Calu3 (cell line): ENCODE results near the gene PIP4K2C. TPM values are rescaled to one million over a fixed set of nuclear protein-coding genes. Genes with fewer than 3 reads are reported as not detected.

Experiments
- BruUV-seq: library from RNA; stranded (reverse); fragments of 400-500 nt; replicated peaks from 2 replicates; lab custom pipeline; 2021; lab: Mats Ljungman, UMichigan
- CTCF ChIA-PET: fragments of 300-600 bp; sonication (Branson Sonifier 250); formaldehyde crosslinking; loops from one replicate; lab custom pipeline; 2022; ENCODE audit warnings: antibody characterized with exemption; lab: Charles Lee
- DNase-seq: peaks from one replicate; pipeline ENCODE4 v3.0.0; 2022
- H3K27ac Mint-ChIP-seq: one replicate; pipeline ENCODE4 v1.8.0; 2022; ENCODE audit warnings: mixed read lengths; ENCODE audit not compliant: unreplicated experiment
- H3K27me3 Mint-ChIP-seq: one replicate; pipeline ENCODE4 v1.8.0; 2022; ENCODE audit warnings: mixed read lengths; ENCODE audit not compliant: unreplicated experiment
- H3K36me3 Mint-ChIP-seq: one replicate; pipeline ENCODE4 v1.8.0; 2022; ENCODE audit warnings: mild to moderate bottlenecking, moderate library complexity, mixed read lengths; ENCODE audit not compliant: insufficient read depth, unreplicated experiment
- H3K4me1 Mint-ChIP-seq: one replicate; pipeline ENCODE4 v1.8.0; 2022; ENCODE audit warnings: mild to moderate bottlenecking, low read depth, mixed read lengths; ENCODE audit not compliant: unreplicated experiment
- H3K4me3 Mint-ChIP-seq: one replicate; pipeline ENCODE4 v1.8.0; 2022; ENCODE audit warnings: mild to moderate bottlenecking, low read depth, moderate library complexity, mixed read lengths; ENCODE audit not compliant: unreplicated experiment
- H3K9me3 Mint-ChIP-seq: one replicate; pipeline ENCODE4 v1.8.0; 2022; ENCODE audit warnings: low read depth, mixed read lengths; ENCODE audit not compliant: unreplicated experiment
- intact Hi-C: fragments of 100-400 bp; cut with micrococcal nuclease; formaldehyde crosslinking; loops from one replicate; pipeline ENCODE4 v1.10.0; 2022; ENCODE audit not compliant: unreplicated experiment
- total RNA-seq: library from RNA; stranded (reverse); gene quantifications from 2 replicates; pipeline ENCODE4 v1.2.3, GENCODE V29; 2022
- TF ChIP-seq, protein P1 (sequence below): fragments of 200-600 bp; IDR thresholded peaks from one replicate; pipeline ENCODE4 v1.8.0; 2022; ENCODE audit warnings: antibody characterized with exemption; ENCODE audit not compliant: unreplicated experiment

PIP4K2C gene
- total RNA-seq, 1 experiment from 2014 or later = 66.3 TPM

DNA sequence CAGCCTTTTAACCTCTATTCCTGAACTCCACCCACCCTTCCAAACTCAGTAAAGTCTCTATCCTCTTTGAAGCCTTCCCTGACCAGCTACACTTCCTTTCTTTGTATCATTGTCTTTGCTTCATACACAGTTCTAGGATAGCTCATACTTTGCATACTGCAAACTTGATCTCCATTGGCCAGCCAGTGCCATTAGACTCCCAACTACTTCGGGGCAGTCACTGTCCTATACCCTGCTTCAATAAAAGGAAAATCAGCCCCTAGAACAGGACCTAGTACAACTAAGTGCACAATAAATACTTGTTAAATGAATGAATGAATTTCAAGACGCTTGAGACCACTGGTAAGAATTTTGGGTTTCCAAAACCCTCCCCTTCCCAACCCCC is 521 bp upstream of the PIP4K2C start:
- Mint-ChIP-seq H3K4me3 (peak overlapping the region; percentile 93), H3K4me1 (peaks cover 22% of the 10 kb centered on the region), H3K36me3 (peaks cover 23% of the 10 kb centered on the region), H3K27ac (peak overlapping the region; percentile 94), H3K27me3 (peaks cover 12% of the 10 kb centered on the region), H3K9me3 (peaks cover 3% of the 10 kb centered on the region)
- intact Hi-C loops = no loop called here
- CTCF ChIA-PET = interaction anchor here (0.7 to 1.0 kb wide), 2 partner anchors 53 to 212 kb away, joined by 3 to 6 read pairs; no protein-coding TSS in a partner anchor
- BruUV-seq = no TSS peak
- TF ChIP-seq, protein P1, sequence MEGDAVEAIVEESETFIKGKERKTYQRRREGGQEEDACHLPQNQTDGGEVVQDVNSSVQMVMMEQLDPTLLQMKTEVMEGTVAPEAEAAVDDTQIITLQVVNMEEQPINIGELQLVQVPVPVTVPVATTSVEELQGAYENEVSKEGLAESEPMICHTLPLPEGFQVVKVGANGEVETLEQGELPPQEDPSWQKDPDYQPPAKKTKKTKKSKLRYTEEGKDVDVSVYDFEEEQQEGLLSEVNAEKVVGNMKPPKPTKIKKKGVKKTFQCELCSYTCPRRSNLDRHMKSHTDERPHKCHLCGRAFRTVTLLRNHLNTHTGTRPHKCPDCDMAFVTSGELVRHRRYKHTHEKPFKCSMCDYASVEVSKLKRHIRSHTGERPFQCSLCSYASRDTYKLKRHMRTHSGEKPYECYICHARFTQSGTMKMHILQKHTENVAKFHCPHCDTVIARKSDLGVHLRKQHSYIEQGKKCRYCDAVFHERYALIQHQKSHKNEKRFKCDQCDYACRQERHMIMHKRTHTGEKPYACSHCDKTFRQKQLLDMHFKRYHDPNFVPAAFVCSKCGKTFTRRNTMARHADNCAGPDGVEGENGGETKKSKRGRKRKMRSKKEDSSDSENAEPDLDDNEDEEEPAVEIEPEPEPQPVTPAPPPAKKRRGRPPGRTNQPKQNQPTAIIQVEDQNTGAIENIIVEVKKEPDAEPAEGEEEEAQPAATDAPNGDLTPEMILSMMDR = no peak
- no peak for DNase-seq

DNA sequence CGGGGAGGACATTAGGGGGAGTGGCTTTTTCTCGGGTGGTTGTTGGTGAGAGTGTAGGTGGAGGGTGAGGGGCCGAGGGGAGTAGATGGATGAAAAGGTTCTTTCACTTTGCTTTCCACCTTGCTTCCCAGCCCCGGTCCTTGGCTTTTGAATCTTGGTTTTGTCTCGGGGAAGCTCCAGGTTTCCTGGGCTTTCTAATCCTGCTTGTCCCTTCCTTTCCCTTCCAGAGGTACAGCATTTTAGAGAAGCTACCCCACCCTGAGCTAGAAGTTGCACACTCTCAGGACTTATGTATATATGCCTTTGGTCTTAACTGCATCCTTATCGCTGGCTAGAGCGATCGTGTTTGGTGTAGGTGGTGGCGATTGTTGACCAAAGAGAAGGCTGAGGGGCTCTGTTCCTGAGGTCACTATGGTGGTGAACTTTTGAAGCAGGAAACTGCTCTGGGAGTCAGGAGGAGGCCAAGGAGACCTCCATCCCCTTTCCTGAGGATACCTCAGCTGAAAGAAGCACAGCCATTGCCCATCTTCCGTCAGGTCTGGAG is 862 bp downstream of the PIP4K2C start:
- intact Hi-C loops = no loop called here
- no TSS peak for BruUV-seq
- TF ChIP-seq, protein P1 = no peak
- DNase-seq = peak; percentile 43
- H3K9me3 Mint-ChIP-seq = peaks cover 3% of the 10 kb centered on the region
- H3K4me1 Mint-ChIP-seq = peaks cover 22% of the 10 kb centered on the region
- peaks cover 30% of the 10 kb centered on the region for H3K36me3 Mint-ChIP-seq
- H3K27me3 Mint-ChIP-seq = peaks cover 12% of the 10 kb centered on the region
- peak overlapping the region; percentile 94 for H3K27ac Mint-ChIP-seq
- H3K4me3 Mint-ChIP-seq = peak overlapping the region; percentile 93
- CTCF ChIA-PET = interaction anchor here (0.9 to 1.0 kb wide), 2 partner anchors 9 to 102 kb away, joined by 3 to 4 read pairs; partner anchors contain the start of gene OS9

DNA sequence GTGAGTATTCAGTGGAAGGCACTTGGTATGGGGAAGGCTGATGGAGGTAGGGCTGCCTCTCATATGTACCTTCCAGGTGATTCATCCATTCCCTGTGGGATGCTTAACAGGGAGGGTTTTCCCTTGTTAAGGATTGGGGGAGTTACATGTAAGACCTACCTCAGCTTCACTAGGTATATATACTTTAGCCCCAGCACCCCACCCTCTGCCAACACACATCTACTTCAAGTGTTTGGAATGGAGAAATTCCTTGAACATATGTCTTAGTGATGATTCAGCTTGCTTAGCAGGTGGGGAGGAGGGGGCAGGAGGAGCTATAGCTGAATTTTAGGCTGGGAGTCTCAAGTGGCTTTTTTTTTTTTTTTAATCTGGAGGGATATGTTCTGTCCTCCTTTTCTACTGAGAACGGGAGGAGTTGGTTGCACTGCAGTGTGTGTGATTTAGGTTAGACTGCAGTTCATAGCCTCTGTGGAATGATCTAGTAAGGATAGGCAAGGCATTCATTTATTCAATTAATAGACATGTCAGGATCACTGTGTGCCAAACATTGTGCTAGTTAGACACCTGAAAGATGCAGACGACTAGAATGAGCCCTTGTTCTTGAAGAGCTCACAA is 1.7 kb downstream of the PIP4K2C start:
- no TSS peak for BruUV-seq

DNA sequence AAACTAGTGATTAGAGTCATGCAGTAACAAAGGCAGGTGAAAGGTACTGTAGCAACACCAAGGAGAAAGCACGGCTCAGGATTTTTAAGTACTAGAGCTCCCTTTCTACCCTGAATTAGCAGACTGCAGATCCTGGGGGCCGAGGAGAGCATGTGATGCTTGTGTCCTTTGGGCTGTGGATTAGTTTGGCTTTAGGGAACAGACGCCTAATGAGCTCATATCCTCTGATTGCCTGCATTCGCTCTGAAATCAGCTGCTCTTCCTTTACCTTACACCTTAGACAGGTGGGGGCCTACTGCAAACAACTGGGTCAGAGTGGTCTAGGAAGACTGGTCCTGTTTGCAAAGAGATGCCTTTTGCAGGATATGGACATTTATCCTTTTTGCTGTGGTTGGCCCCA is 2.2 kb downstream of the PIP4K2C start:
- Mint-ChIP-seq H3K9me3 (peaks cover 3% of the 10 kb centered on the region), H3K4me1 (peaks cover 22% of the 10 kb centered on the region), H3K27me3 (peaks cover 12% of the 10 kb centered on the region), H3K27ac (no peak overlapping the region), H3K4me3 (no peak overlapping the region), H3K36me3 (peaks cover 30% of the 10 kb centered on the region)
- no TSS peak for BruUV-seq
- CTCF ChIA-PET = interaction anchor here (0.7 to 1.5 kb wide), 4 partner anchors 8 to 280 kb away, joined by 3 to 5 read pairs (median 4); no protein-coding TSS in a partner anchor
- DNase-seq = no peak
- TF ChIP-seq, protein P1 = no peak
- intact Hi-C loops = no loop called here

More for the DNA sequence above, 1.7 kb downstream of the PIP4K2C start:
- peaks cover 12% of the 10 kb centered on the region for H3K27me3 Mint-ChIP-seq
- H3K36me3 Mint-ChIP-seq = peaks cover 30% of the 10 kb centered on the region
- intact Hi-C loops = no loop called here
- H3K9me3 Mint-ChIP-seq = peaks cover 3% of the 10 kb centered on the region
- no peak for DNase-seq
- TF ChIP-seq, protein P1 = no peak
- CTCF ChIA-PET = interaction anchor here (0.7 to 1.5 kb wide), 3 partner anchors 9 to 280 kb away, joined by 3 to 5 read pairs (median 4); no protein-coding TSS in a partner anchor
- no peak overlapping the region for H3K27ac Mint-ChIP-seq
- peaks cover 22% of the 10 kb centered on the region for H3K4me1 Mint-ChIP-seq
- peak overlapping the region; percentile 93 for H3K4me3 Mint-ChIP-seq
